Measurements from ENCODE around the gene NCAN.

NCAN gene

DNA sequence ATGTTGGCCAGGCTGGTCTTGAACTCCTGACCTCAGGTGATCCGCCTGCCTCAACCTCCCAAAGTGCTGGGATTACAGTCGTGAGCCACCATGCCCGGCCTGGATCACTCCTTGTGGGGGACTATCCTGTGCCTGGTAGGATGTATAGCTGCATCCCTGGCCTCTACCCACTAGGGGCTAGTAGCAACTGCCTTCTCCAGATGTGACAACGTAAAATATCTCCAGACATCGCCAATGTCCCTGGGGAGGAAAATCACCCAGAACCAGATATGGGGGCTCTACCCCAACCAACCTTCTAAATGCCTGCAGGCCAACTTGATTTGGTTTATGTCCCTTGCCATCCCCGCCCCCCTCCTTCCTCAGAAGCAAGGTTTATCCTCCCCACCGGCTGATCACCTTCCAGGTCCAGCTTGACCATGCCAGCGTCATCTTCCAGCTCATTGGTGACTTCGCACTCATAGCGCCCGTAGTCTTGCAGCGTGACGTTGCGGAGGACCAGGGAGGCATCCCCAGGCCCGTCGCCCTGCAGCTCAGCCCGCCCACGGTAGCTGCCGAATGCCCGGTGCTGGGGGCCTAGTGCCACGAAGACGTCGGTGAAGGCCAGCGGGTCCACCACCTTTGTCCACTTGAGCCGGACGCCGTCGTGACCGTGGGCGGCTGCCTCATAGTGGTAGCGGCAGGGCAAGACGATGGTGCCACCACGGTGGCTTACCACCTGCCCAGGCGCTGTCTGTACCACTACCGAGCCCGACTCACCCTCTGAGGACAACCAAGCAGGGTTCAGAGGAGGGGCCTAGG lies 48.9 kb downstream of the NCAN start:
- DNase-seq (ENCODE audit: low read depth): no peak

DNA sequence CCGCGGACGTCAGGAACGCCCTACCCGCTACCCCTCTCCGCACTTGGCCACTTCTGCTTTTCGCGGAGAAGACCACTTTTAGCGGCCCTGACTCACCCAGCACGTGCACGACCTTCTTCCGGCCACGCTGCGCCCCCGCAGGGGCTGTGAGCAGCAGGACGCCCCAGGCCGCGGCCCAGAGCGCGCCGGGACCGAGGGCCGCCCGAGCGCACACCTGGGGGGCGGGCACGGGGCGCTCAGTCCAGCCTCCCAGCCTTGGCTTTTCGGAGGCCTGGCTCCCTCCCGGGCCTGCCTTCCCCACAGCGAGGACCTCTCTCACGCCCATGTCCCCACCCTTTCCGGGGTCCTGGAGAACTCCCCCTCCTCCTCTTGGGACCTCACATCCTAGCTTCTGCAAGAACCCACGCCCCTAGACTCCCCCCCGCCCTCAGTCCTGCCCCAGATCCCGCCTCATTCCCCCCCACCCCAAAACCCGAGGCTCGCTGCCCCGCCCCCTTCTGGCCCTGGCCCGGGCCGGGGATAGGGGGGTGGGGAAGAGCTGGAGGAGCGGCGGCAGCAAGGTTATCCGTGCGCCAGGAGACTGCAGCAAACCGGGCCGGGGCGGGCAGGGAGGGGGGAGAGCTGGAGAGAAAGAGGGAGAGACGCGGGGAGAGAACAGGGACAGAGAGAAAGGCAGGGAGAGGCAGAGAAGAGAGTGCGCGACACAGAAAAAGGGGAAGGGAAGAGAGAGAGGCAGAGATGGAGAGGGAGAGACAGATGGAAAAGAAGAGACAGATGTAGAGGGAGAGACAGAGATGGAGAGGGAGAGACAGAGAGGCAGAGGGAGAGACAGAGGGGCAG lies 49.8 kb downstream of the NCAN start:
- DNase-seq (ENCODE audit: low read depth): no peak

DNA sequence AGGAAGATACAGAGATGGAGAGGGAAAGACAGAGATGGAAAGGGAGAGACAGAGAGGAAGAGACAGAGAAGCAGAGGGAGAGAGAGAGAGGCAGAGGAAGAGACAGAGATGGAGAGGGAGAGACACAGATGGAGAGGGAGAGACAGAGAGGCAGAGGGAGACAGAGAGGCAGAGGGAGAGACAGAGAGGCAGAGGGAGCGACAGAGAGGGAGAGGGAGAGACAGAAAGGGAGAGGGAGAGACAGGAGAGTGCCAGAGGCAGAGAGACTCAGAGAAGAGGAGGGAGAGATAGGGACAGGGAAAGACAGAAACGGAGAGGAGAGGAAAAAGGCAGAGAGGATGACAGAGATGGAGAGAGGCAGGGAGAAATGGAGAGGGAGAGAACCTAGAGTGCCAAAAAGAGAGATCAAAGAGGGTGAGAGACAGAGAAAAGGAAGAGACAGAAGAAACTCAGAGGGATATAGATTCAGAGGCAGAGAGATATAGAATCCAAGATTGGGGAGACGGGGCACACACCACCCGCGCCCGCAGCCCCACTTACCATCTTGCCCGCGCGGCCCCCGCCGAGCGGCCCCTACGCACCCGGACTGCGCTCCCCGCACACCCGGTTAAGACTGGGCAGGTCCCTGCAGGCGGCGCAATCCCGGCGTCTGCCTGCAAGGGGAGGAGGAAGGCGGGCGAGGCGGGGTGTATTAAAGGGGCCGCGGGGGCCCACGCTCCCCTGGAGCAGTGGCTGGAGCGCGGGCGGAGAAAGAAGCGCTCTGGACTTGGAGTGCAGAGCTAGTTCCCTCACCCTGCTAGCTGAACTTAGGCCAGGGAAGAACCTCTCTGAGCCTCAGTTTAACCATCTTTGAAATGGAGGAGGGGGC lies 50.7 kb downstream of the NCAN start:
- no peak for DNase-seq (ENCODE audit: low read depth)

DNA sequence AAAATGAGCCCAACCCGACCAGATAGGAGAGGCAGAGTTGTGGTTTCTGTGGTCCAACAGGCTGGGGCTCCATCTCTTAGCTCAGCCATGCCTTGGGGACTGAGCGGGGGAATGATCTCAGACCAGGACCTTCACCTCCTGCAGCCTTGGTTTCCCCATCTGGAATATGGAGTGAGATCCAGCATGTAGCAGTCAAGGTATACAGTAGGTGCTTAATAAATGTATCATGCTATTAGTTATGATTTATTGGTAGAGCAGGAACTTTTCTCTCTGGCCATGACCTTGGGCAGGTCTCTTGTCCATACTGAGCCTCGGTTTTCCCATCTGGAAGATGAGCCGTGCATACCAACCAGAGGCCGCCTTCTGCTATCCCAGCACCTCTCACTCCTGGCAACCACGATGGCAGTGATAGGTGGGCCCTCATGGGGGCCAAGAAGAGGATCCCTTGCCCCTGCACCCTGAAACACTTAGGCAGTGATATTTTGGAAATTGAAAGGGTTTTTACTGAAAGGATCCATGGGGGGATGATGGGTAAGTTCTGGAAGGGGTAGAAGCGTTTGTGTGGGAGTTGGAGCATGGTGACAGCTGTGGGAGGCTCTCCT lies 52.2 kb downstream of the NCAN start:
- DNase-seq (ENCODE audit: low read depth): no peak

DNA sequence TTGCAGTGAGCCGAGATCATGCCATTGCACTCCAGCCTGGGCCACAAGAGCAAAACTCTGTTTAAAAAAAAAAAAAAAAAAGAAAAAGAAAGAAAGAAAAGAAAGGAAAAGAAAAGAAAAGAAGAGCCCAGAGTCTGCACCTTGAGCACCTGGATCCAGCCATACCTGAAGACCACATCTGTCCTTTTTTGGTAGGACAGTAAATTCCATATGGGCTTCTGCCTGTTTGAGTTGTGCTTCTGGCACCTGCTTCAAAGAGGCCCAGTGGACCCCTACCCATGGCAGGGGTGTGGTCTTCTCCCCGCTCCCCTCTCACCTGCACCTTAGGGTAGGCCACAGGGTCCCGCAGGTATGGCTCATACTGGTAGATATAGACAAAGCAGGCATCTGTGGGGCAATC lies 55.5 kb downstream of the NCAN start:
- no peak for DNase-seq (ENCODE audit: low read depth)

DNA sequence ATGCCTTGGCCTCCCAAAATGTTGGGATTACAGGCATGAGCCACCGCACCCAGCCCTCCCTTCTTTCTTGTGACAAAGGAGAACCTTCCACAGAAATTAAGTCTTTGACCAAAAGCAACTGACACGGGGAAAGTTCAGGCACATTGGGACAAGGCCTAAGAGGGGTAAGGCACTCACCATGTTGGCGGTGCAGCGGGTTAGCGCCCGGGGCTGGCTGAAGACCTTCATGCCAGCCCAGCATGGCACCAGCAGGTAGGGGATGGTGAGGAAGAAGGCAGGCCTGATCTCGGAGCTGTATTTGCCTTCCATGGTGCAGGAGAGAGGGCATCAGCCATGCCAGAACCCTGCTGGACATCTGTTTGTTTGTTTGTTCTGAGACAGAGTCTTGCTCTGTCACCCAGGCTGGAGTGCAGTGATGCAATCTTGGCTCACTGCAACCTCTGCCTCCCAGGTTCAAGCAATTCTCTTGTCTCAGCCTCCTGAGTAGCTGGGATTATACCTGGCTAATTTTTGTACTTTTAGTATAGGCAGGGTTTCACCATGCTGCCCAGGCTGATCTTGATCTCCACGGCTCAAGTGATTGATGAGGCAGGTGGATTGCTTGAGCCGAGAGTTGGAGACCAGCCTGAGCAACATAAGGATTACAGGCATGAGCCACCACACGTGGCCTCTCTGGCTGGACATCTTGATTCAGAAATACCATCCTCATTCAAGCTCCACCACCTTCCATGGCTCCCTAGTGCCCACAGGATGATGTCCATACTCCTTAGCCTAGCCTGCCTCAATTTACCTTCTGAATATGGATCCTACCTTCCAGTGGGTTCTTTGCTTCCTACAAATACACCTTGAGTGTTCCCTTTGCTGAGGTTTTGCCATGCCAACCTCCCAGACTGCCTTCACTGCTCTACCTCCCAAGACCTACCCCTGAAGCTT lies 57.0 kb downstream of the NCAN start:
- no peak for DNase-seq (ENCODE audit: low read depth)

DNA sequence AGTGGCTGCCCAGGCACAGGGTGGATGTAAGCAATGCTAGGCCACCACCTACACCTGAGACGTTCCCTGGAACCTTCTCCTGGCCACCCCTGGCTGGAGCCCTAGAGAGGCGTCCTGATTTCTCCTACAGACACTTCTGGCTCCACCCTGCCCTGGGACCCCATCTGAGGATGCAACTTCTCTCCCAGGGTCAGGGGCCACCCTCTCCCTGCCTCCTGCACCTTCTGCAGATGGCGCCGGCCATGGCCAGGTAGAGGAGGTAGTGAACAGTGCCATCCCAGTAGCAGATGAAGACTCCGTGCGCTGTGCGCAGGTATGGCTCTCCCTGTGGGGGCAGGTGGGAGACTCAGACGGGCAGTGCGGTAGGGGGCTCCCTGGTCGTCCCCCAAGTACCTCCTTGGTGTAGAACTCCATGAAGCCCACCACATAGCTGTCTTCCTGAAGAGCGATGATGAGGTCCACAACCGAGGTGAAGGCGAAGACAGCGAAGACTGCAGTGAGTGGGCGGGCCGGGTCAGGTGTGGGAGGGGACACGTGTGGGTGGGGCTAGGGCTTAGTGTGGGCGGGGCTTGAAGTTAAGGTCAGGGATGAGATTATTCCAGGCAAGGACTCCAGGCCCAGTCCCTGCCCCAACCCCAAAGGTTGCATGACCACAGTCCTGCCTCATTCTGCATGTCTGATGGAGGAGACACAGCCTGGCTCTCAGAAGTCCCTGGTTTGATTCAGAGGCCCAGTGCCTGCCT lies 58.4 kb downstream of the NCAN start:
- no peak for DNase-seq (ENCODE audit: low read depth)

DNA sequence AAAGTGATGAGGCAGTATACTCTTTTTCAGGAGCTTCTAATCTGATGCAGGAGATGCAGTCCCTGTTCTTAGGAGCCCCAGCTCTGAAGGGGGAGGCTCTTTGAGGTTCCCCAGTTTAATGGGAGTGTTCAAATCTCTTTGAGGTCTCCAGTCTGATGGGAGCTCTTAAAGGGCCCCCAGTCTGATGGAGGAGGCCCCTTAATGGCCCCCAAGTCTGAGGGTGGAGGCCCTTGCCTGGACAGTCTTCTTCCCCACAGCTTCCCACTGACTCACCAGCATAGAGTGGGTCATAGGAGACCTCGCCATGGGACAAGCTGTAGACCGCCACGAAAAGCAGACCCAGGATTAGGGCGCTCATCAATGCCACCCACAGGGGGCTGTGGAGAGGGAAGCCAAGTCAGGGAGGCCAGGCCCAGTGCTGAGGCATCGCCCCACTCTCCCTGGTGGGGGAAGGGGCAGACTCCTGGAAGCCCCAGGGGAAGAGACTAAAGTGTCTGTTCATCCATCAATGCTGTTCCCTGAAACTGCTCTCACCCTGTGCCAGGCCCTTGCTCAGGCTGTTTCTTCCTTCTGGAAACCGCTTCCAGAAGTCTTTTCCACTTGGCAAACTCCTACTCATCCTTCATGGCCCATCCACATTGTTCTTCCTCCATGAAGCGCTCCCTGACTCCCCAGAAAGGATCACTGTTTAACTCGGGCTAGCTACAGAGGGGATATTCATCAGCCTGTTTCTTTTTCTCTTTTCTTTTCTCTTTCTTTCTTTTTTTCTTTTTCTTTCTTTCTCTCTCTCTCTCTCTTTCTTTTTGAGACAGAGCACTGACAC lies 59.2 kb downstream of the NCAN start:
- DNase-seq (ENCODE audit: low read depth): no peak

DNA sequence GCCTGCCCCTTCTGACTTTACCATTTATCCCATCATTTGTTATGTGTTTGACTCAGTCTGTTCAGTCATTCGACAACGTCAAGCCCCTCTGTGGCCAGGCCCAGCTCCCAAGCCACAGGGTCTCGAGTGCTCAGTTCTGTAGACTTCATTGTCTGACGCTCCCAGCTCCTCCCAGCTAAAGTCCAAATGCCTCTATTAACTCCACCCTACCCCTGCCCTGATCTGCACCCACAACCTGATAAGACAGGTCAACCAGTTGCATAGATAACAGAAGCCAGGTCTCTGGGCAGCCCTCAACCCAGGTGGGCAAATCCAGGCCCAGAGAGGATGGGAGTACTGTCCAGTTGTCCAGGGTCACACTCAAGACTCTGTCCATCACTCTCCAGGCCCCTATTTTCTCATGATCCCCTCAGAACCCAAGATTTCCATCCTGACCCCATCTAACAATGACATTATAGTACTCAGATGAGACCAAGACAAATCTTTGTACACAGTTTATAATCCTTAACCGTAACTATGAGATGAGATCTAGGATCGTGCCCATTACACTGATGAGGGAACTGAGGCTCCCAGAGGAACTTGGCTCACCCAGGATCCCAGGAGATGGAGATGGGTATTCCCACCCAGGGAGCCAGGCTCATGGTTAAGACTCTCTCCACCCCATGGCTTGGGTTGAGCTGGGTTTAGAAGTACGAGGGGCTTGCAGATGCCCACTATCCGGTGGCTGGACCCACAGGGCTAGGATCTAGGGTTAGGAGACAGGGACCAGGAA lies 60.3 kb downstream of the NCAN start:
- no peak for DNase-seq (ENCODE audit: low read depth)

DNA sequence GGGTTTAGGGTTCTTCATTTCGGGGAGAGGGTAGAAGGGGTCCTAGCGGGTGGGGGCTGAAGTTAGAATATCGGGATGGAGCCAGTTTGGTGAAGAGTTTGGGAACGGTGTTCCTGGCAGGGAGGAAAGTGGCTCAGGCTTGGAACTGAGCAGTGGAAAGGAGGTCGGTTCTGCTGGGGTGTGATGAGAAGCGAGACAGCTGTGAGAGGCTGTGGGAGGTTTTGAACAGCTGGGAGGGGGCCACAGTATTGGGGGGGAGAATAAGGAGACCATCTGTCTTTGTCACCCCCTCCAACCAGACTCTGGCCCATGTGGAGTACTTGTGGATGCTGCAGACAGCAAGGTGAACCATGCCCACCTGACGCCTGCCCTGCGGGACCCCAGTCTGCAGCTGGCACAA lies 62.4 kb downstream of the NCAN start:
- DNase-seq (ENCODE audit: low read depth): no peak

DNA sequence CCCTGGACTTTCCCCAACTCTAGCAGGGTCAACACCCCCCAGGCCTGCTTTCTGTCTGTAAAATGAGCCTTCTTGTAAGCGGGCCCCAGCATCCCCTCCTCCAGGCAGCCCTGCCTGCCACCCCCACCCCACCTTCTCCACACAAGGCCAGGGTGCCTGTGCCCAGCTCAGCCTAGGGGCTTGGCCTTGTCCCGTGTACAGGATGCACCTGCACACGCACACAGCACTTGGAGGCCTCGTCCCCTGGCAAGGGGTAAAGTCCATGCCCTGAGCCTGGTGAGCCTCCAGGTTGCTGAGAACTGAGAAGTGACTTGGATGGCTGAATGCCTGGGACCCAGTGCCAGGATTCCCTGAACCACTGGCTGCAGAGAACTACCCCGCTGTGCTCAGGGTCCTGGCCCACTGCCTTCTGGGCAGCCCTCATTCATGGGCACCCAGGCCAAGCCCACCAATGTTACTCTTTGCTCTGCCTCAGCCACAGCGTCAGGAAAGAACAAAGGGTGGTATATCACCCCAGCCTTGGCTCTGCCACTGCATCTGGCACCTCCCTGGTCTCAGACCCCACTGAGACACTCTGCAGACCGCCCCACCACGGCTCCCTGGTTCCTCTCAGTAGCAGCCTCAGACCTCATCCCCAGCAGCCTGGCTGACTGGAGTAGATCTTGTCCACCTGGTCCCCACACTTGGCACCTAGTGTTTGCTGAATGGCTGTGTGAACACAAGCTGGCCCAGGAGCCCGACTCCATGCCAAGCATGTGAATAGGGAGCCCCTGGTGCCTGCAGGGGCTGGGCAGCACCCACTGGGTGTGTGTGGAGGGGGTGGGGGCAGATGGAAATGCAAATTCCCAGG lies 63.2 kb downstream of the NCAN start:
- no peak for DNase-seq (ENCODE audit: low read depth)

DNA sequence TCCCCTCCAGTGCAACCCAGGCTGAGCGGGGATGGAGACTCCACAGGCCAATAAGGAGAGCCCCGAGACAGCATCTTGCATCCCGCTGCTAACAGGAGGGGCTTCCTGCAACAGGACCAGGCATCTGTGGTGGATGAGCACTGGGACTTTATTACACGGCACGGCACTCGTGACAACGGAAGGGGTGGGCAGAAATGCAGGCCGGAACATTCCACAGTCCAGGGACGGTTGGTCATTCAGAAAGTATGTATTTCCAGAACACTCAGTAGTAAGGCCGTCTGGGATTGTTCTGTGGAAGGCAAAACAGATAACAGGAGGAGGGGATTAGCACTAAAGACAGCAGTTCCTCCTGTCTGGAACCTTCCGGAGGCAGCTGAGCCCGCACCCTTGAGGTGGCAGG lies 64.6 kb downstream of the NCAN start:
- peak; percentile 80 for DNase-seq (ENCODE audit: low read depth)

DNA sequence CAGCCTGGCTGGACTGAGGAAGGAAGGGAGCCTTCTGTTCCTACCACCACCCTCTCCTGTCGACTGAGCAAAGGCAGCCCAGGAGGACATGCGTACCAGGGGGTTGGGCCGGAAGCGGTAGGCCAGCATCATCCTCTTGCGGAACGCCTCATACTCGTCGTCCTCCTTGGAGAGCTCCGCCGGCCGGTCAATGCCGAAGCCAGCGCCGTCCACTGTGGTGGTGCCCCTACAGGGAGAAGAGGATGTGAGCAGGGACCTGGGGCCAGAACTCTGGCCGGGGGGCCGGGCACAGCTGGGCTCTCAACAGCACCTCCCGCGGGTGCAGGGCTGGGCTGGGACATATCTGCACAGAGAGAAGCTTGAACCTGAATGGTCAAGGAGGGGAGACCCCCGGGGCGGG lies 65.1 kb downstream of the NCAN start:
- no peak for DNase-seq (ENCODE audit: low read depth)

DNA sequence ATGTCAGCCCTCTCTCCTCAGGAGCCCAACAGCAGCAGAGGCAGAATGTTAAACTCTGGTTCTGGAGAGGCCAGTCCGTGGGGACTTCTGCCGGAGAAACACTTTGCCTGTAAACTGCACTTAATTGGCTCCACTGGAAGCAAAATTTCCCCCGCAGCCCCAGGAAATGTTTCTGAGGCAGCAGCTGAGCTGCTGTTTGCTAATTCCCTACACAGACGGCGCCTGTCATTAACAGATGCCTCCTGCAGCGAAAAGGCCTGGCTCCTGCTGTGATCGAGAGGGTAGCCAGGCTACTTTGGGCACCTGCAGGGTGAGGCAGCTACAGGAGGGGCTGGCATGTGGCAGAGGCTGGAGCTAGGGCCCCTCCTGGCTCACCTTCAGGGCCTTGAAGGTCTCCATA lies 66.6 kb downstream of the NCAN start:
- DNase-seq (ENCODE audit: low read depth): no peak

DNA sequence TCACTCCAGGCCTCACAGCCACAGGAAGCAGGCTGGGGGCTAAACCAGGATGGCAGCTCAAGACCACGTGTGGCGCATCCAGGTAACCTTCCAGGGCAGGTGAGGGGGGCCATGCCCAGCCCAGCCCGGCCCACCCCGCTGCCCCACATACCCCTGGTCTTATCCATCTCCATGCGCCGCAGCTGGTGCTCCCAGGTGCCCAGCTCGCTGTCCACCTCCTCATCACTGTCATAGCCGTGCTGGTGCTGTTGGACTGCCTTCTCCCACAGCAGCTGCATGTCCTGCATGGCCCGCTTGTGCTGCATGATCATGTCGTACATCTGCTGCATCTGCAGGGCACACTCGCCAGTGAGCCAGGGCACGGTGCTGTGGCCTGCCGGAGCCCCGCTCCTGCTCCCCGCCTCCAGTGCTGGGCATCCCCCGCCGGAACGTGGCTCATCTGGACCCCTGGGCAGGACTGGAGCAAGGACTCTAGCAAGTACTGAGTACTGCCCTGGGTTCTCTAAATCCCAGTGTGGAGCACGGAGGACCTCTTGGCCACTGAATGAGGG lies 67.4 kb downstream of the NCAN start:
- no peak for DNase-seq (ENCODE audit: low read depth)

DNA sequence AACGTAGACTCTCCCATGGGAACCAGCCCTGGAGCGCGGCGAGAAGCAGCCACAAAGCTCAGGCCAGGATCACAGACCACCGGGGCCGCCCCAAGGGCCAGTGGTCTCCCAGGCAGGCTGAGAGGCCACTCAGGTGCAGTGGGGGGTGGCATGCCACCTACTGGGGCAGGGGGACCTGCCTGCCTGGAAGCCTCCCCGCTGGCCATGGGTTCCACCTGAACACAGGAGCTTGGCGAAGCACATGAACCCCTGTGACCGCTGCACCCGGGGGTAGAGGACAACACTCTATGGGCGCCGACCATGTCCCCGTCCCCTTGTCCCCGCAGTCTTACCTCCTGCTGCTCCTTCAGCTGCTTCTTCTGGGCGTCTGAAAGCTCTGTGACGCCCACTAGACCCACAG lies 68.1 kb downstream of the NCAN start:
- DNase-seq (ENCODE audit: low read depth): no peak

DNA sequence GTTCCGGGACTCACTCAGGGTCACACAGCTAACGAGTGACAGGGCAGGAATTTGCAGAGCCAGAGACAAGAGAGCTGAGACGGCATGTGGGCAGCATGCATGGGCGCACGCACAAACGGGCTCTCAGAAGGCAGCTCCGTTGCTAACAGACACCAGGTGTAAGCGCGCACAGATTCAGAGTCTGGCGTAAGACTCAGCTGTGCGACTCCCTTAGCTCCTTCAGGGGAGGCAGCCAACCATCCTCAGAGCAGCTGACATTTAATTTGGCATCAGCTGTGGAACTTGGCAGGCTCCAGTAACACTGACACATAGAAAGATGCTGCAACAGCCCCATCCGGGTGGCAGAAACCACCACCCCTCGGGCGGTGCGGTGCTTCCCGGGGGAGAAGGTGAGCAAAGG lies 68.8 kb downstream of the NCAN start:
- no peak for DNase-seq (ENCODE audit: low read depth)
